Neuronal stem cell (in vitro differentiated cells): ENCODE data around the gene FMNL1.

Experiments used
- DNase-seq: peaks from one replicate; pipeline ENCODE4 v3.0.0-alpha.2; 2013; ENCODE audit warnings: low spot score
- H2AFZ ChIP-seq: one replicate; pipeline ENCODE4 v1.6.1; 2013; ENCODE audit warnings: mild to moderate bottlenecking, low read length, inconsistent platforms
- H2AK5ac ChIP-seq: 2 replicates; pipeline ENCODE4 v1.6.1; 2013; ENCODE audit warnings: low read depth, mild to moderate bottlenecking, inconsistent platforms, low read length, moderate library complexity, mixed read lengths
- H2BK120ac ChIP-seq: 2 replicates; pipeline ENCODE4 v1.6.1; 2013; ENCODE audit warnings: low read depth, mild to moderate bottlenecking, inconsistent platforms, low read length, moderate library complexity, mixed read lengths
- H2BK12ac ChIP-seq: one replicate; pipeline ENCODE4 v1.6.1; 2013; ENCODE audit warnings: low read length, inconsistent platforms
- H2BK15ac ChIP-seq: 2 replicates; pipeline ENCODE4 v1.6.1; 2013; ENCODE audit warnings: mild to moderate bottlenecking, low read length, inconsistent platforms, mixed read lengths
- H2BK5ac ChIP-seq: one replicate; pipeline ENCODE4 v1.6.1; 2013; ENCODE audit warnings: inconsistent platforms, mild to moderate bottlenecking, low read length, moderate library complexity
- H3K14ac ChIP-seq: one replicate; pipeline ENCODE4 v1.6.1; 2013; ENCODE audit warnings: low read length, inconsistent platforms
- H3K18ac ChIP-seq: 2 replicates; pipeline ENCODE4 v1.6.1; 2013; ENCODE audit warnings: low read length, inconsistent platforms
- H3K23ac ChIP-seq: 2 replicates; pipeline ENCODE4 v1.6.1; 2013; ENCODE audit warnings: low read depth, mild to moderate bottlenecking, mixed read lengths, low read length, inconsistent platforms; ENCODE audit not compliant: poor library complexity
- H3K27ac ChIP-seq: replicated peaks from 3 replicates; pipeline ENCODE4 v1.5.1; 2013; ENCODE audit warnings: low read length, inconsistent platforms
- H3K27me3 ChIP-seq, 3 experiments: 2 replicates each; pipeline ENCODE4 v1.6.1; 2013; ENCODE audit warnings: low read length in 3 of 3, mild to moderate bottlenecking in 2 of 3, inconsistent platforms in 1 of 3, low read depth in 1 of 3, mixed read lengths in 1 of 3, moderate library complexity in 1 of 3; ENCODE audit not compliant: control insufficient read depth in 3 of 3, insufficient read depth in 3 of 3
- H3K36me3 ChIP-seq, 2 donors: replicated peaks in 1 of 2; 2 replicates each; pipeline ENCODE4 v1.6.1; 2013; ENCODE audit warnings: low read length in 2 of 2; ENCODE audit not compliant: control insufficient read depth in 2 of 2, insufficient read depth in 2 of 2
- H3K4ac ChIP-seq: 2 replicates; pipeline ENCODE4 v1.6.1; 2013; ENCODE audit warnings: inconsistent platforms, mild to moderate bottlenecking, low read length, moderate library complexity
- H3K4me1 ChIP-seq, 2 donors: 1 replicate in 1 of 2; 2 replicates in 1 of 2; pipeline ENCODE4 v1.6.1; 2013; ENCODE audit warnings: low read length in 2 of 2, low read depth in 1 of 2; ENCODE audit not compliant: control insufficient read depth in 2 of 2, insufficient read depth in 1 of 2
- H3K4me2 ChIP-seq: one replicate; pipeline ENCODE4 v1.6.1; 2013; ENCODE audit warnings: mild to moderate bottlenecking, low read length, inconsistent platforms; ENCODE audit not compliant: insufficient read depth, poor library complexity, severe bottlenecking
- H3K4me3 ChIP-seq, 2 donors: 2 replicates each; pipeline ENCODE4 v1.5.1; 2013; ENCODE audit warnings: low read length in 2 of 2, mild to moderate bottlenecking in 2 of 2, inconsistent platforms in 1 of 2, moderate library complexity in 1 of 2
- H3K79me1 ChIP-seq: one replicate; pipeline ENCODE4 v1.6.1; 2013; ENCODE audit warnings: low read depth, mild to moderate bottlenecking, inconsistent platforms, low read length, moderate library complexity
- H3K9ac ChIP-seq: one replicate; pipeline ENCODE4 v1.6.1; 2013; ENCODE audit warnings: mild to moderate bottlenecking, low read depth, low read length, inconsistent platforms; ENCODE audit not compliant: poor library complexity
- H3K9me3 ChIP-seq, 2 donors: replicated peaks in 1 of 2; 2 replicates each; pipeline versions ENCODE3 to v1.6.1; 2013; ENCODE audit warnings: low read length in 2 of 2, mild to moderate bottlenecking in 2 of 2, inconsistent platforms in 1 of 2, low read depth in 1 of 2, mixed read lengths in 1 of 2, moderate library complexity in 1 of 2; ENCODE audit not compliant: control insufficient read depth in 2 of 2, insufficient read depth in 1 of 2
- H4K8ac ChIP-seq: one replicate; pipeline ENCODE4 v1.6.1; 2013; ENCODE audit warnings: low read depth, mild to moderate bottlenecking, inconsistent platforms, low read length, moderate library complexity
- H4K91ac ChIP-seq: one replicate; pipeline ENCODE4 v1.6.1; 2013; ENCODE audit warnings: low read length, low read depth, mild to moderate bottlenecking, inconsistent platforms; ENCODE audit not compliant: poor library complexity
- WGBS, 2 donors: extraction: QIAGEN DNeasy Blood & Tissue Kit; methylation state at CpG; one replicate each; pipeline ENCODE4 v1.1.7; 2013; ENCODE audit warnings: missing lambda C conversion rate in 2 of 2, mixed read lengths in 1 of 2; ENCODE audit not compliant: insufficient read length in 2 of 2, insufficient replicate concordance in 1 of 2; ENCODE audit errors: extremely low coverage in 2 of 2; 5-methylcytosine and 5-hydroxymethylcytosine counted together

FMNL1 gene

GRCh38 chr17:45270828-45271418, 49.2 kb downstream of the FMNL1 start:
- Histone ChIP-seq H2BK12ac (no peak overlapping the region), H3K4me1 (peaks cover 0 to 2% of the 10 kb centered on the region in 2 donors), H3K4me2 (no peak overlapping the region), H2BK15ac (no peak overlapping the region), H2BK120ac (no peak overlapping the region), H3K27me3 (no peaks in the 10 kb centered on the region), H3K79me1 (no peaks in the 10 kb centered on the region), H2AK5ac (peak overlapping the region; percentile 35), H3K14ac (peak overlapping the region; percentile 4), H3K4me3 (no peak overlapping the region), H3K36me3 (peaks cover 46 to 79% of the 10 kb centered on the region in 2 donors), H4K8ac (no peak overlapping the region), H3K23ac (peak overlapping the region; percentile 29), H3K9me3 (no peaks in the 10 kb centered on the region), H2BK5ac (peak overlapping the region; percentile 39), H3K27ac (no peak overlapping the region), H3K4ac (no peak overlapping the region), H3K18ac (no peak overlapping the region), H3K9ac (peak overlapping the region; percentile 30), H4K91ac (no peak overlapping the region), H2AFZ (no peak overlapping the region)
- WGBS, 2 donors, result no CpG with 5 or more reads among the region's 13 CpGs
- peak; percentile 20 for DNase-seq

DNA sequence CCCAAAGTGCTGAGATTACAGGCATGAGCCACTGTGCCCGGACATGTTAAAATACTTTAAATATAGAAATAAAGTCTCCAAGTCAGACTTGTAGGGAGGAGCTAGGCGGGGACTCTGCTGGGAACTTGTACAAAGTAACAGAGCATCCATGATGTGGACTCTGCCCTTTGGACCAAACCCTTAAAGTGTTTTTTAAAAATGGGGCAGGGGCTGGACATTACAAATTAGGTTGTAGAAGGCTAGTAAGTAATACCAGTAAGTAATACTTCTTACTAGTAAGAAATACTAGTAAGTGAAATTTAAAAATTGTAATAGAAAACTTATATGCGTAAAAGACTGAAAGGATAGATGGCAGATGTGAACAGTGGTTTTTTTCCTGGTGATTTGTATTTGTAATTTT, 49.9 kb downstream of the FMNL1 start:
- no peak overlapping the region for H3K4ac ChIP-seq
- H3K23ac ChIP-seq, result no peak overlapping the region
- no peak overlapping the region for H3K4me2 ChIP-seq
- H2BK15ac ChIP-seq, result no peak overlapping the region
- no peak overlapping the region for H3K18ac ChIP-seq
- no peak overlapping the region for H3K27ac ChIP-seq
- peaks cover 41 to 75% of the 10 kb centered on the region in 2 donors for H3K36me3 ChIP-seq
- no peak overlapping the region for H4K8ac ChIP-seq
- no peak overlapping the region for H2BK12ac ChIP-seq
- 100% methylated on average over 1 of the region's 3 CpGs; no CpG with 5 or more reads in 1 of the 2 donors for WGBS, 2 donors
- no peaks in the 10 kb centered on the region for H3K27me3 ChIP-seq
- H3K4me1 ChIP-seq, result peaks cover 0 to 2% of the 10 kb centered on the region in 2 donors
- no peak overlapping the region for H2BK120ac ChIP-seq
- no peak for DNase-seq
- H3K9me3 ChIP-seq, result no peaks in the 10 kb centered on the region
- H3K79me1 ChIP-seq, result no peaks in the 10 kb centered on the region
- no peak overlapping the region for H3K9ac ChIP-seq
- no peak overlapping the region for H2BK5ac ChIP-seq
- H2AFZ ChIP-seq, result no peak overlapping the region
- no peak overlapping the region for H3K14ac ChIP-seq
- no peak overlapping the region for H2AK5ac ChIP-seq
- H3K4me3 ChIP-seq, result no peak overlapping the region
- no peak overlapping the region for H4K91ac ChIP-seq

- H3K27ac ChIP-seq, result no peak overlapping the region
- H2AFZ ChIP-seq, result no peak overlapping the region
- H3K4me1 ChIP-seq, result peaks cover 0 to 3% of the 10 kb centered on the region in 2 donors
- no peak overlapping the region for H2AK5ac ChIP-seq
- no peak overlapping the region for H2BK15ac ChIP-seq
- no CpG with 5 or more reads among the region's 16 CpGs for WGBS, 2 donors
- no peak overlapping the region for H3K18ac ChIP-seq
- H4K91ac ChIP-seq, result no peak overlapping the region
- no peak overlapping the region for H4K8ac ChIP-seq
- H3K14ac ChIP-seq, result no peak overlapping the region
- H2BK5ac ChIP-seq, result no peak overlapping the region
- no peak overlapping the region for H2BK12ac ChIP-seq
- DNase-seq, result no peak
- H3K9me3 ChIP-seq, result no peaks in the 10 kb centered on the region
- peaks cover 30 to 56% of the 10 kb centered on the region in 2 donors for H3K36me3 ChIP-seq
- no peak overlapping the region for H3K4me3 ChIP-seq
- no peak overlapping the region for H2BK120ac ChIP-seq
- H3K9ac ChIP-seq, result peak overlapping the region; percentile 21
- no peak overlapping the region for H3K4ac ChIP-seq
- H3K4me2 ChIP-seq, result no peak overlapping the region
- H3K79me1 ChIP-seq, result no peaks in the 10 kb centered on the region
- H3K23ac ChIP-seq, result no peak overlapping the region
- H3K27me3 ChIP-seq, result no peaks in the 10 kb centered on the region
Measured at GRCh38 chr17:45273551-45273957, 51.9 kb downstream of the FMNL1 start.

GRCh38 chr17:45274033-45274432, 52.3 kb downstream of the FMNL1 start:
- no peak overlapping the region for H3K23ac ChIP-seq
- H2BK120ac ChIP-seq, result no peak overlapping the region
- H3K36me3 ChIP-seq, result peaks cover 26 to 55% of the 10 kb centered on the region in 2 donors
- no peaks in the 10 kb centered on the region for H3K79me1 ChIP-seq
- no peak overlapping the region for H2AK5ac ChIP-seq
- H2BK5ac ChIP-seq, result peak overlapping the region; percentile 39
- H3K4ac ChIP-seq, result no peak overlapping the region
- no peak overlapping the region for H3K27ac ChIP-seq
- no peaks in the 10 kb centered on the region for H3K9me3 ChIP-seq
- H3K18ac ChIP-seq, result no peak overlapping the region
- peak overlapping the region; percentile 21 for H3K9ac ChIP-seq
- no peak overlapping the region for H2BK15ac ChIP-seq
- H3K14ac ChIP-seq, result no peak overlapping the region
- H2BK12ac ChIP-seq, result no peak overlapping the region
- H3K4me3 ChIP-seq, result no peak overlapping the region
- H3K4me1 ChIP-seq, result peaks cover 0 to 3% of the 10 kb centered on the region in 2 donors
- H3K27me3 ChIP-seq, result no peaks in the 10 kb centered on the region
- H2AFZ ChIP-seq, result no peak overlapping the region
- H4K91ac ChIP-seq, result no peak overlapping the region
- no peak overlapping the region for H4K8ac ChIP-seq
- WGBS, 2 donors, result no CpG with 5 or more reads among the region's 5 CpGs
- no peak for DNase-seq
- H3K4me2 ChIP-seq, result no peak overlapping the region
